Urothelium cell line (cell line): ENCODE measurements around the gene SHB.

Source experiments
- DNase-seq: peaks from one replicate; pipeline ENCODE4 v3.0.0; 2011; ENCODE audit warnings: low spot score, mixed read lengths
- FAIRE-seq: peaks from 2 replicates; lab custom pipeline; 2011; peaks lifted over from hg19 to GRCh38; lab: Jason Lieb, UNC

The SHB gene

DNA sequence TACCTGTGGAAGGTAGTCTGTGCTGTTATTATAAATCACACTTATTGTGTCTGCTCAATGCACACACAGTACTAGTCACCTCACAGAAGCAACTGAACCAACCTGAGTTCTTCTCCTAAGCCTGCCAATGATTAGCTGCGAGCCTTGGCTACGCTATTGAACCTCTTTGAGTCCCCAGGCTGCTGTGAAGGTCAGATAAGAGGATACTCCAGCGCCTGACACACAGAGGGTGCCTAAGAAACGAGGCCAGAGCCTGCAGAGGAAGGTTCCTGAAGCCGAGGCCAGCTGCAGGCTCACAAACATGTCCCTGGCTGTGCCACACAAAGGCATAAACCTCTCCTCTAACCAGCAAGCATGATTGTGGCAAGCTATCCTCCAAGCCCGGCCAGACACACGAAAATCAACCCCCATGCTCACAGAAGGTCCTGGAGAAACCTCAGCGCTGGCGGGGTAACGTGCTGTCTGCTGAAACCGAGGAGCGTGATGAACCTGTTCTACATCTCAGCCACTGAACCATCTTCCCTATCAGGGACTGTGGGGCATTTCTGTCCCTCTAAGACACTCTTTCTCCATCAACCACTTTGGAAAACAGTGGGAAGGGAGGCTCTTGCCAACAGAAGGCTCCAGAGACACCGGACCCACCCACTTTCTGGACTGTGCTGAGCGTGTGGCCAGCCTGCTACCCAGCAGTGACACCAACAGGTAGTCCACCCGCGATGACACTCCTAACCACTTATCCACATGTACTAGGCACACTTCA lies 111.9 kb downstream of the SHB start:
- no peak for DNase-seq
- FAIRE-seq = peak; percentile 9

DNA sequence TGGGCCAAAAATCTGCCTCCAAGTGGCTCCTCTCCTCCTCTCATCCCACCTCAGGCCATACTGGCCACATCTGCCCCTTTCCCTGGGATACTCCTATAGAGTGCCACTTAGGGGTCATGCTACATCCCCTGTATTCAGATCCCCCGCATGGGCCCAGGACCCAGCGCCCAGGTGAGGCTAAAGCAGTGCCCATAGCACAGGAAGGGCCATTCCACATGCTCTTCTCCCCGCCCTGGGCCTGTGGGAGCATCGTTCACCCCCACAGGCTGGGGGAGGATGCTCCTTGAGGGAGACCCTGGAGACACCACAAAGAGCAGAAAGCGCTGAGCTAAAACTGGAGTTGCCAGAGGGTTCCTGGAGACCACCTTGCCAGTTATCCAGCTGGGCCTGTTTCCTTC lies 112.6 kb downstream of the SHB start:
- no peak for DNase-seq
- FAIRE-seq = no peak

- no peak for DNase-seq
- FAIRE-seq = no peak
These were observed 113.1 kb downstream of the SHB start for GRCh38 chr9:37955781-37956422.

- peak; percentile 9 for FAIRE-seq
- DNase-seq = no peak
These were observed 114.4 kb downstream of the SHB start for GRCh38 chr9:37954581-37954981.

DNA sequence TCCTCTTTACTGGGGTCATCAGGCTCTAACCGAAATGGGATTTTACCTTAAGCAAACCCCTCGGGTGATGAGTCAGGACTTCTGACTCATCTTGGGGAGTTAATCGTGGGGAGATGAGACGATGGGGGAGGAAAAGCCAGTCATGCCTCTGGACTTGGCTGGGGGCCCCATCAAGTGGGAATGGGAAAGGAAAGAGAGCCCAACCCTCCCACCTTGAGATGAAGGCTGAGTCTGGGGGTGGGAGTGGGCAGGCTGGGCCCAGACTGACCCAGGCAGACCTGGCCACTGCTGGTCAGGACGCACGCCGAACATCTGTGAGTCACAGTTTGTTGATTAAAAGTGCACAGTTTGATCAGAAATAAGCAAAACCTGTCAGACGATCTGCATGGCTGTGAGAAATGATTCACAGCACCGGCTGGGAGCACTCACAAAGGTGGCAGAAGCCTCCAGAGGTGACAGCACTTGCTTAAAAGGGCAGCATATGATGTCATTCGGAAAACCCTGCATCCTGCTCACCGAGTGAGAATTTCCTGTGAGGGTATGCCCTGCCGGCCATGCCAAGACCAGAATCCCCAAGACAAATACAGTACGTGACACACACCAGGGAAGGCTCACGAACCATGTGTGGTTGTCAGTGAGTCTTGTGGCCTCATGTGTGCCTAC lies 115.1 kb downstream of the SHB start:
- FAIRE-seq = peak; percentile 86
- DNase-seq = peak; percentile 91

- FAIRE-seq (no peak), DNase-seq (no peak)
These were observed 115.7 kb downstream of the SHB start for GRCh38 chr9:37953206-37953774.

DNA sequence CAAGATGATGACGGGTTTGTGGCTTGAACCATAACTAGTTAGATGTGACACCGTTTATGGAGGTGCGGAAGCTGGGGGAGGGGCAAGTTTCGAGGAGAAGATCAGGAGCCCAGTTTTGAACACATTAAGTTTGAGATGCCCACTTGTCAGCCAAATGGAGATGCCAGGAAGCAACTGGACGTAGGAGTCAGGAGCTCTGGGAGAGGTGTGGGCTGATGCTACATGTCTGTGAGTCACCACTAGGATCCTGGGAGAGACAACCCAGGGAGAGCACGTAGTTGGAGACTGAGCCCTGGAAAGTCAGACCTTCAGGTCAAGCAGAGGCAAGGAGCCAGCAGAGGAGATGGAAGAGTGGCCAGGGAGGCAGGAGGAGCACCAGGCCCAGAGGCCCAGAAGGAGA lies 116.3 kb downstream of the SHB start:
- DNase-seq = no peak
- no peak for FAIRE-seq

- DNase-seq (no peak), FAIRE-seq (no peak)
These were observed 117.2 kb downstream of the SHB start for GRCh38 chr9:37951671-37952449.

DNA sequence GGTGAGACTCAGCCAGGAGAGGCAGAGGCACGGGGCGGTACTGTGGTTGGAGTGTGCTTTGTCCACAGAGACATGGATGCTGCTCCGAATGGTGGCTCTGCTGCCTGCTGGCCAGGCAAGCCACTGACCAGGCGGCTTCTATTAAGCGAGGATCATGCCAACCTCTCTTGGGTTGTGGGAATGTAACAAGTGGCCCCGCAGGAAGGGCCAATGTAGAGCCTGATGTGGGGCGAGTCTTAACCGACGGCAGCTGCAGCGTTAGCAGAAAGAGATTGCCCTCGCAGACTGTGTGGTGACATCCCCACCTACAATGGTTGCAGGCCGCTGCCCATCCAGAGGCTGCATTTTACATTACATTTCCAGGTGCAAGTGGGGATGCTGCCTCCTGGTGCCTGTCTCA lies 118.5 kb downstream of the SHB start:
- FAIRE-seq (no peak), DNase-seq (no peak)

DNA sequence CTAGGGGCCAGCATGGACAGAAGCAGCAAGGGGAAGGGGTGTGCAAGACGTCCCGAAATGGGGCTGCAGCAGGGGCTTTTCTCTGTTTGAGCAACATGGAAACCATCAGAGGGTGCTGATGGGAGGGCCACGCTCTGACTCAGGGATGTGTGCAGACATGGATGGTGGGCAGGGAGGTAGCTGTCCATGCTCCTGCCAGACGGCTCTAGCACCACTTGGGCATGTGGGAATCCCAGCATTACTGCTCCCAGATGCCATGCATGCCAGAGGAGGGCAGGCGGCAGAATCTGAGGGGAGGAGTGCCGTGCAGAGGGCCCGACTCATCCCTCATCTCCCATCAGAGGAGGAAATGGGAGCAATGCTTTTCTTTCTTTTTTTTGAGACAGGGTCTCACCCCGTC lies 119.5 kb downstream of the SHB start:
- peak; percentile 65 for DNase-seq
- FAIRE-seq = no peak

- no peak for FAIRE-seq
- no peak for DNase-seq
These were observed 120.5 kb downstream of the SHB start for GRCh38 chr9:37948417-37948980.

DNA sequence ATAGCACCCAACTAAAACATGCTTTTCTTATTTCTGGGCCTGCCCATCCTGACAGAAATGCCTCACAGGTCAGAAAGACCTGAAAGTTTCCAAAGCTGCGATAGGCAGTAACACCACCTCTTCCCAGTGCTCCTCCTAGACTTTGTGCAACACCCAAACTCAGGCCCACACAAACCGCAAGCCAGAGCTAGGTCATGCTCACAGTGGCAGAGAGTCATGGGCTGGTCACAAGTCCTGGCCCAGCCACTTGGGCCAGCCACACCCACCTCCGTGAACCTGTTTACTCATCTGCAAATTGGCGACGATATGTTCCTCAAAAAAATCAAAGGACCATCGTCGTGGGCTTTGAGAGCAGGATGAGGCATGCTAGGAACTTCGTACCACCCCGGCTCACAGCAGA lies 121.0 kb downstream of the SHB start:
- FAIRE-seq (peak; percentile 55), DNase-seq (no peak)

DNA sequence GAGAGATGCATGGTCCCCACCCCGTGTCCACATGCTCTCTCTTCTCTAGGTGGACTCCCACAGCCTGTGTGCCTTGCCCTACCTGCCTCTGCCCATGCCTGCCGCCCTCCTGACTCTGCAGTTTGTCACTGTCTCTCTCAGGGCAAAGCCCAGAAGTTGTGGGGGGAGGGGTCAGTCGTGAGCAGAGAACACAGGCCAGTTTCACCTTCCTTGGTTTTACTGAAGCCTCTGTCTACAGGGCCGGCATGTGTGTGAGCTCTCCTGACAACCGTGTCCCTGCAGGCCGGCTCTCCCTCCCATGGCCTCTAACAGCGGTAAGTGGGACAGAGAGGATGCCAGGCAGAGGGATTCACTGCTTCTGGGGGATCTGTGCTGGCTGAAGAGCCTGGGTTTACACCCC lies 121.6 kb downstream of the SHB start:
- FAIRE-seq (no peak), DNase-seq (no peak)

GRCh38 chr9:37946971-37947370 lies 122.1 kb downstream of the SHB start:
- FAIRE-seq = peak; percentile 44
- no peak for DNase-seq

DNA sequence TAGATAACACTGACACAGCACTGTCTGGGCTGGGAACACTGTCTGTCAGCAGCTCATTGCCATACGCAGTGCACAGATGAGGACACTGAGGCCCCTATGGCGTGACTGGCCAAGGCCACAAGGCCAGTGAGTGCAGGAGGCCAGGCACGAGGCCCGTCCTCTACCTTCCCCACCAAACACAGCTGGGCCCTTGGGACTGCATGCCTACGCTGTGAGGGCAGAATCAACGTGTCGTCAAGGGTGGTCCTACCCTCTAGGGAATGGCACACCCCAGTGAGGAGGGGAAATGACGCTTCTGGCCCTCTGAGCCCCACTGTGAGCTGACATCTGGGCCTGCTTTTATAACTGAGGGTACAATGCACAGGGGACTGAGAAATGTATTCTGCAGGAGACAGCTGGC lies 123.0 kb downstream of the SHB start:
- no peak for FAIRE-seq

DNA sequence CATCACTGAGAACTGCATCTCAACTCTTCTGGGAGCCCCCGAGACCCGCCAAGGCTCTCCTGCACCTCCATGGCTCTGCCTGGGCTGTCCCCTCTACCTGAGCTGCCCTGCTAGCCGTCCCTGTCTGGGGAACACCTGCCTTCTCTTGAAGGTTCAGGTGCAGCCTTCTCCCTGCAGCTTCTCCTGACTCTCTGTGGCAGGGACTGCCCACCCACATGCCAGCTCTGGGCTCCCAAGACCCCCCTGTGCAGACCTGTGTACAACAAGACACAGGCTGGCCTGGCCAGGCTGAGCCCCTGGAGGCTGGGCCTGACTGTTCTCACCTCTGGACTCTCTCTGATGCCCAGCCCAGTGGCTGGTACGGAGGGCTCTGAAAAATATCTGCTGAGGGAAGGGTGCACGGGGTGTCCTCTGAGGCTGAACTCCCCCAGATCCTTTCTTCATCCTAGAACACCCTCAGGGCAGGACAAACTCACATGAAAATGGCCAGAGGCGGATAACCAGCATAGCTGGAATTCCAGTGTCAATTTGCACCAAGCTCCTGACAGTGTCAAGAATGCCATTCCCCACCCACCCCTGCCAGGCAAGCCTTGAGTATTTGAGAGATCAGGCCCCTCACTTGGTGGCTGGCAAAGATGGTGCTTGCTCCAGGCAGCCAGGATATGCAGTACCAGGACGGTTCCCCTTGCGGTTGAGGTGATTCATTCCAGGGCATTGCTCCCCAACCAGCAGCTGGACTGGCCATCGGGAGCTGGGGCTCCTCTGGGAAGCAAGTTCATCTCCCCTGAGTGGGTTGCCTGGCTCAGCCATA lies 124.2 kb downstream of the SHB start:
- DNase-seq = peak; percentile 46
- FAIRE-seq = peak; percentile 27

More for the DNA sequence above, 123.0 kb downstream of the SHB start:
- DNase-seq = no peak

- no peak for FAIRE-seq
- DNase-seq = no peak
These were observed 124.8 kb downstream of the SHB start for GRCh38 chr9:37944266-37944650.

- DNase-seq (peak; percentile 68), FAIRE-seq (peak; percentile 68)
These were observed 125.4 kb downstream of the SHB start for GRCh38 chr9:37943345-37944265.
